ENCODE results near the gene ITPA. TPM values are rescaled to one million over a fixed set of nuclear protein-coding genes. Genes with fewer than 3 reads are reported as not detected.
A peak's percentile ranks its signal among the peaks of the same experiment; 100 is the strongest.

ITPA gene
- total and polyA plus RNA-seq, 2 of the 13 experiments (the other 11 are each of a cell fraction or from before 2014, with no cell fraction given) = 60.1 to 103 TPM

GRCh38 chr20:3222635-3223600 is 13.6 kb downstream of the ITPA start (continued):
- TF ChIP-seq ZSCAN30 (CRISPR knock-in tag; IDR thresholded peaks at IDR 0.05) (no peak), CHD2 (IDR thresholded peaks at IDR 0.05; ENCODE audit: low read depth, low read length) (no peak), ZNF710 (CRISPR knock-in tag; IDR thresholded peaks at IDR 0.05; ENCODE audit: borderline replicate concordance) (peak; percentile 95; the same call in 1 of the 2 replicates), BRCA1 (CRISPR knock-in tag; IDR thresholded peaks at IDR 0.05) (no peak; the same call in none of the 2 replicates), ZNF816 (CRISPR knock-in tag; IDR thresholded peaks at IDR 0.05; ENCODE audit: borderline replicate concordance) (peak; percentile 99), ZBTB7A (CRISPR knock-in tag; IDR thresholded peaks at IDR 0.05) (peak; percentile 94), KLF9 (CRISPR knock-in tag; IDR thresholded peaks at IDR 0.05; ENCODE audit: low read depth) (peak; percentile 93; the same call in 1 of the 2 replicates), ZNF883 (CRISPR knock-in tag; IDR thresholded peaks at IDR 0.05; ENCODE audit: not compliant biosample characterization) (peak; percentile 83), SNAPC4 (CRISPR knock-in tag; IDR thresholded peaks at IDR 0.05) (0 out of 2 replicates have a peak, but pooled peaks have one; percentile 74), GRHL1 (CRISPR knock-in tag; conservative IDR thresholded peaks at IDR 0.05) (no peak), KAT7 (CRISPR knock-in tag; IDR thresholded peaks at IDR 0.05; ENCODE audit: borderline replicate concordance) (peak; percentile 51; the same call in 1 of the 2 replicates), MAFG (CRISPR knock-in tag; IDR thresholded peaks at IDR 0.05) (no peak; the same call in 1 of the 2 replicates), ATM (IDR thresholded peaks at IDR 0.05; ENCODE audit: borderline replicate concordance) (no peak), NR2F6 (IDR thresholded peaks at IDR 0.05) (peak; percentile 97), NR2F6 (CRISPR knock-in tag; IDR thresholded peaks at IDR 0.05) (peak; percentile 99), THAP8 (CRISPR knock-in tag; IDR thresholded peaks at IDR 0.05; ENCODE audit: borderline replicate concordance) (no peak), FOXP1 (IDR thresholded peaks at IDR 0.05) (peak; percentile 90), FOXP1 (CRISPR knock-in tag; IDR thresholded peaks at IDR 0.05) (peak; percentile 99)

Data from HepG2 (cell line).